Smooth muscle cell of the pulmonary artery (primary cell): Measurements from ENCODE around the gene STMN1. TPM values are rescaled to one million over a fixed set of nuclear protein-coding genes. Genes with fewer than 3 reads are reported as not detected.

Source experiments
- total RNA-seq: library from RNA; depleted of rRNA; stranded (reverse); fragments of >200 nt; gene quantifications from 2 replicates; pipeline ENCODE4 v1.2.3, GENCODE V29; 2014

Gene STMN1
- 22.4 and 28.7 TPM in 2 replicates for total RNA-seq

DNA sequence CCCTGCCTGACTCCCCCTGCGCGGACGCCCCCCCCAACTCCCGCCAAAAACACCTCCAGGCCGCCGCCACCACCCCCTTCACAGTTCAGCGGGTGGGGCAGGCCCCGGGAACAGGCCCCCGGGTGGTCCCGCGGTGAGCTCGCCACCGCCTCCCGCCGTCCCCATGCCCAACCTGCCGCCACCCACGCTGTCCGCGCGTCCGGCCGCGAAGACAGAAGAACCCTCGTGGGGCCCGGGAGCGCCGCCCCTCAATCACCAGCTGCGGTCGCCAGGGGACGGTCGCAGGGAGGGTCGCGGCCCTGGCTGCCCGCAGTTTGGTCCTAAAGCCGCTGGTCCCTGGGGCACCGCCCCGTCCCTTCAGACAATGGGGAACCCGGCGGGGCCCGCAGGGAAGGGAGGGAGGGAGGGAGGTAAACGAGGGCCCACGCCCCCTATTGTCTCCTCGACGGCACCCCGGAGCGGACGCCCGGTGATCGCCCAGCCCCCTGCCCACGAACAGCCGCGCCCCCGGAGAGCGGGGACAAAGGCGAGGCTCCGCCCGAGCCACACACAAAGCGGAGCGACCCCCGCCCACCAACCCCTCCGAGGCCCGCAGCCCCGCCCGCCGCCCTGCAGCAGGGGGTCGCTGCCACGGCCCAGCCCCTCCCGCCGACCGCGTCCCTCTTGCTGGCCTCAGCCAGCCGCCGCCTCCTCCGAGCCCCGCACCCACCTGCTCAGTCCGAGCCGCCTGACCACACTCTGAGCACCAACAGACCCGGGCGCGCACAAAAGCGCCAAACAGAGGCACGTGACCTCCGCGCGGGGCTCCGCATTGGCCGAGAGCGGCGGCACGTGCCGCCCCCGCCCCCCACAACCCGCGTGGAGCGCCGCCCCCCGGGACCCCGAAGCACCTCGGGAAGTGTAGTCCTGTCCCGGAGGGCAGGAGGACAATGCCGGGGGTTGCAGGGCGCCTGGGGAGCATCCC, at the start of gene STMN1:
Gene STMN1 (minus strand): TSS at position 740 of the 964 bp plus-strand sequence. CDS start 1,743 bp downstream, outside the sequence.

DNA sequence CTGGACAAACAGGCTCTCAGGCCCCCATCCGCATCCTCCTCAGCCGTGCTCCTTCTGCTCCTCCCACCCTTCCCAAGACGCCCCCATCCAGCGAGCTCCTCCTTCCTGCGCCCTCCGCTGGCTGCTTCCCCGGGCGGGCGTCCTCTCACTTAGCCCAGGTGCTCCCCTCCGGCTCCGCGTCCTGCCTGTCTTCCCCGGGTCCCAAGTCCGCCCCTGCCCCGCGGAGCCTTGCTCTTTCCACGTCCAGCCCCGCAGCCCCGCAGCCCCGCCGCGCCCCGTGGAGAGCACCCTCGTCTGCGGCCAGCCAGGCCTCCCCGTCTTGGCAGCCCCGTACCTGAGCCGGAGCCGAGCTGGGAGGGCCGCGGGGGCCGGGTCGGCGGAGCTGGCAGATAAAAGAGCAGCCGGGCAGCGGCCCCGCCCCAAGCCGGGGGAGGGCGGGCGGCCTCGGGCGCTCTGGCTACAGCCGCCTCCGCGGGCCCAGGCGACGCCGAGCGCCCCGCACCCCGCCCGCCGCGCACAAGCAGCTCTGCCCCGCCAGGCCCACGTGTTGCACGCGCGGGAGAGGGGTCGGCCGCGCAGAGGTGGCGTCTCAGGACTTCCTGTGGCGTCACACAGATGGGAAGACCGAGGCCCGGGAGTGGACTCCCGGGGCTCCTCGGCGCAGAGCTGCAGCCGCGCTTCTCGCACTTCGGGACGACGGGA, 30.9 kb downstream of the STMN1 start, which contains the start of gene PAQR7:
Gene PAQR7 (minus strand): TSS at position 555 of the 702 bp plus-strand sequence. CDS start 11,869 bp downstream, outside the sequence.

GRCh38 chr1:25858906-25859789, 47.1 kb downstream of the STMN1 start, which contains the start of gene AUNIP:
AUNIP (minus strand) TSS chr1:25859457; CDS start chr1:25859357, 100 bp downstream.

Other genes starting within 250 kb of the STMN1 start
- 52.6 and 63.2 TPM in 2 replicates for gene SELENON, start 106.2 kb downstream of the STMN1 start, total RNA-seq
- 45.1 and 47.3 TPM in 2 replicates for gene MTFR1L, start 86.5 kb downstream of the STMN1 start, total RNA-seq
- 0.30 and 0.78 TPM in 2 replicates for gene AUNIP, start 47.0 kb downstream of the STMN1 start, total RNA-seq
- 13.6 and 15.3 TPM in 2 replicates for gene PAQR7, start 30.7 kb downstream of the STMN1 start, total RNA-seq
- 11.2 and 12.1 TPM in 2 replicates for gene PAFAH2, start 91.6 kb upstream of the STMN1 start, total RNA-seq
- gene EXTL1, start 115.4 kb upstream of the STMN1 start, total RNA-seq, result 0.20 and 0.33 TPM in 2 replicates
- gene SLC30A2, start 139.7 kb upstream of the STMN1 start, total RNA-seq, result not detected in 2 replicates
- 0.07 and 0.30 TPM in 2 replicates for gene TRIM63, start 161.2 kb upstream of the STMN1 start, total RNA-seq
- 3.5 and 4.1 TPM in 2 replicates for gene PDIK1L, start 205.4 kb upstream of the STMN1 start, total RNA-seq